Measurements from ENCODE around the gene ARX. TPM values are rescaled to one million over a fixed set of nuclear protein-coding genes. Genes with fewer than 3 reads are reported as not detected.
A peak's percentile ranks its signal among the peaks of the same experiment; 100 is the strongest.

Gene ARX
- total RNA-seq, 1 donor from 2014 or later = 12.1 TPM

- no peak for TF ChIP-seq CTCF (conservative IDR thresholded peaks at IDR 0.05)
- peak overlapping the region; percentile 56 for H3K4me3 Mint-ChIP-seq
- peaks cover 86% of the 10 kb centered on the region for H3K27me3 Mint-ChIP-seq
- H3K4me1 Mint-ChIP-seq (ENCODE audit: unreplicated experiment) = peaks cover 29% of the 10 kb centered on the region
- no peak for DNase-seq (ENCODE audit: extremely low spot score, unreplicated experiment)
- H3K9me3 Mint-ChIP-seq = no peaks in the 10 kb centered on the region
- peaks cover 12% of the 10 kb centered on the region for H3K36me3 Mint-ChIP-seq
- peak overlapping the region; percentile 31 for H3K27ac Mint-ChIP-seq
Measured at GRCh38 chrX:25005382-25006185, 10.2 kb downstream of the ARX start.

DNA sequence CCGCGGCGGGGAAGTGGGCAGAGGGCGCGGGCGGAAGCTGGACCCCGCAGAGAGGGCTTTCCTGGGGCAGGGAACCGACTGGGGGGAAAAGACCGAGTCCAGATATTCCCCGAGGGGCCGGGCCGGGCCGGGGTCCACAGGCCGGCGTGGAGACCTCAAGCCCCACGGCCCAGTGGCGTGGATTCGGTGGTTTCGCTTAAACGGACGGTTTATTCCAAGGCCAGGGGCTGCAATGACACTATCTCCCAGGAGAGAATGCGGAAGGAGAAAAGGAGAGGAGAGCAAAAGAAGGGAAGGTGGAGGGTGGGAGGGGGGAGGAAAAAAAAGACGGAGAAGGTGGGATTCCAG lies 10.8 kb downstream of the ARX start:
- Mint-ChIP-seq H3K27ac (no peak overlapping the region), H3K27me3 (peaks cover 86% of the 10 kb centered on the region), H3K36me3 (peaks cover 12% of the 10 kb centered on the region), H3K9me3 (no peaks in the 10 kb centered on the region), H3K4me1 (ENCODE audit: unreplicated experiment) (peaks cover 29% of the 10 kb centered on the region), H3K4me3 (peak overlapping the region; percentile 39)
- no peak for DNase-seq (ENCODE audit: extremely low spot score, unreplicated experiment)
- no peak for TF ChIP-seq CTCF (conservative IDR thresholded peaks at IDR 0.05)

GRCh38 chrX:25004485-25005032 lies 11.2 kb downstream of the ARX start:
- H3K27me3 Mint-ChIP-seq = peaks cover 86% of the 10 kb centered on the region
- DNase-seq (ENCODE audit: extremely low spot score, unreplicated experiment) = no peak
- peaks cover 29% of the 10 kb centered on the region for H3K4me1 Mint-ChIP-seq (ENCODE audit: unreplicated experiment)
- peaks cover 12% of the 10 kb centered on the region for H3K36me3 Mint-ChIP-seq
- peak overlapping the region; percentile 86 for H3K27ac Mint-ChIP-seq
- H3K9me3 Mint-ChIP-seq = no peaks in the 10 kb centered on the region
- H3K4me3 Mint-ChIP-seq = peak overlapping the region; percentile 90
- TF ChIP-seq CTCF (conservative IDR thresholded peaks at IDR 0.05) = no peak

- no peak for DNase-seq (ENCODE audit: extremely low spot score, unreplicated experiment)
- Mint-ChIP-seq H3K4me3 (peak overlapping the region; percentile 90), H3K4me1 (ENCODE audit: unreplicated experiment) (peaks cover 29% of the 10 kb centered on the region), H3K27me3 (peaks cover 86% of the 10 kb centered on the region), H3K36me3 (peaks cover 12% of the 10 kb centered on the region), H3K9me3 (no peaks in the 10 kb centered on the region), H3K27ac (peak overlapping the region; percentile 86)
- TF ChIP-seq CTCF (conservative IDR thresholded peaks at IDR 0.05) = no peak
Measured at GRCh38 chrX:25004040-25004439, 11.7 kb downstream of the ARX start.

GRCh38 chrX:25003066-25003849 lies 12.5 kb downstream of the ARX start:
- Mint-ChIP-seq H3K27me3 (peaks cover 86% of the 10 kb centered on the region), H3K27ac (peak overlapping the region; percentile 89), H3K4me1 (ENCODE audit: unreplicated experiment) (peaks cover 29% of the 10 kb centered on the region), H3K9me3 (no peaks in the 10 kb centered on the region), H3K36me3 (peaks cover 13% of the 10 kb centered on the region), H3K4me3 (peak overlapping the region; percentile 90)
- DNase-seq (ENCODE audit: extremely low spot score, unreplicated experiment) = no peak
- TF ChIP-seq CTCF (conservative IDR thresholded peaks at IDR 0.05) = no peak

Data from type B pancreatic cell (in vitro differentiated cells).